Measurements from ENCODE around the gene SOBP.

SOBP gene

DNA sequence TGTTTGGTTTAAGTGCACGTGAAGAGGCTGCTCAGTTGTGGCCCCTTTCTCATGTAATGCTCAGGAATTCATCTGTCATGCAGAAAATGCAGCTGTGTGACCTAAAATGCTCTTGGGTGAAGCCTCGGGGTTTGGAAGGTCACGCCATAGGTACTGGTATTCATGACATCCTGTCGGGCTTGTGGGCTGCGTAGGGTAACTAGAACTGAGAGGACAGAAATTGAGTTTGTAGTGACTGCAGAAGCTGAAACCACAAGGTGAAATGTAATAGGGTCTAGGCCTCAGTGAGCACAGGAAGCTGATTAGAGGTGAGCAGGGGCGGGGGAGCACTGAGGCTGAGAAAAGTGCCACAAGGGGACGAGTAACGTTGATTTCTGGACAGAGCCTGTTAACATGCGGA is 128.8 kb downstream of the SOBP start:
- H3K4me3 ChIP-seq (replicated peaks; ENCODE audit: low read depth, low read length): no peak overlapping the region
- no peak for DNase-seq (ENCODE audit: low read depth)
- TF ChIP-seq, protein P1, sequence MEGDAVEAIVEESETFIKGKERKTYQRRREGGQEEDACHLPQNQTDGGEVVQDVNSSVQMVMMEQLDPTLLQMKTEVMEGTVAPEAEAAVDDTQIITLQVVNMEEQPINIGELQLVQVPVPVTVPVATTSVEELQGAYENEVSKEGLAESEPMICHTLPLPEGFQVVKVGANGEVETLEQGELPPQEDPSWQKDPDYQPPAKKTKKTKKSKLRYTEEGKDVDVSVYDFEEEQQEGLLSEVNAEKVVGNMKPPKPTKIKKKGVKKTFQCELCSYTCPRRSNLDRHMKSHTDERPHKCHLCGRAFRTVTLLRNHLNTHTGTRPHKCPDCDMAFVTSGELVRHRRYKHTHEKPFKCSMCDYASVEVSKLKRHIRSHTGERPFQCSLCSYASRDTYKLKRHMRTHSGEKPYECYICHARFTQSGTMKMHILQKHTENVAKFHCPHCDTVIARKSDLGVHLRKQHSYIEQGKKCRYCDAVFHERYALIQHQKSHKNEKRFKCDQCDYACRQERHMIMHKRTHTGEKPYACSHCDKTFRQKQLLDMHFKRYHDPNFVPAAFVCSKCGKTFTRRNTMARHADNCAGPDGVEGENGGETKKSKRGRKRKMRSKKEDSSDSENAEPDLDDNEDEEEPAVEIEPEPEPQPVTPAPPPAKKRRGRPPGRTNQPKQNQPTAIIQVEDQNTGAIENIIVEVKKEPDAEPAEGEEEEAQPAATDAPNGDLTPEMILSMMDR (IDR thresholded peaks at IDR 0.05; ENCODE audit: low read length, missing control alignments): no peak

- no peak overlapping the region for H3K4me3 ChIP-seq (replicated peaks; ENCODE audit: low read depth, low read length)
- TF ChIP-seq, protein P1 (IDR thresholded peaks at IDR 0.05; ENCODE audit: low read length, missing control alignments): no peak
- peak; percentile 28 for DNase-seq (ENCODE audit: low read depth)
These were observed 130.8 kb downstream of the SOBP start for GRCh38 chr6:107620732-107621131.

DNA sequence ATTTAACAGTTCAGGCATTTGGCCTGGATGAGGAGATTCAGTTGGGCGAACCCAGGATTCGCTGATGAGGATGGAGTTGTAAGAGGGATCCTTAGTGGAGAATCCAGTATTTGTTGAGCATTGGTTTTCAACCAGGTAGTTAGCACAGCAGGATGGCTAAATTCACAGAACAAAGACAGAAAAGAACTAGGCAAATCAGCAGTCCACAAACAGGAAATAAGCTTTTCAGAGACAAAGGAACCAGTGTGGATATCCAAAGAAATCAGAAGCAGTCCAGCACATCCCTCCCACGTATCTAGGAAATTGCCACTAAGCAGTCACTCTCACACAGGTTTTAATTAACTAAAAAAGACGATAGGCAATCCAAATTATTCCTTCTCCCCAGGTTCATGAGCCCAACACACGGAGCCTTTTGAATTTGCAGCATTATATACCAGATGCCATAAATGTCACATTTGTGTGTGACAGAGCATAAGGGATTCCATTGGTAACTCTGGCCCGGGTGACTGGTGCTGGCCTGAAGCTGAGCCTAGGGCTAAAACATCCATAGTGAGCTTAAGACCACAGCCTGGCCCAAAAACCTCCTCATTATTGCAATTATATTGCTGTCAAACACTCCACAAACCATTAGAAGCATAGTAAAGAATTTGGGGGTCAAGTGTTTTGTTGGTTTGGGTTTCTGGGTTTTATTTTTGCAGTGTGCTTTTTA is 131.5 kb downstream of the SOBP start:
- no peak overlapping the region for H3K4me3 ChIP-seq (replicated peaks; ENCODE audit: low read depth, low read length)
- TF ChIP-seq, protein P1 (IDR thresholded peaks at IDR 0.05; ENCODE audit: low read length, missing control alignments): no peak
- no peak for DNase-seq (ENCODE audit: low read depth)

- DNase-seq (ENCODE audit: low read depth): no peak
- TF ChIP-seq, protein P1 (IDR thresholded peaks at IDR 0.05; ENCODE audit: low read length, missing control alignments): no peak
- no peak overlapping the region for H3K4me3 ChIP-seq (replicated peaks; ENCODE audit: low read depth, low read length)
These were observed 132.4 kb downstream of the SOBP start for GRCh38 chr6:107622269-107622668.

- TF ChIP-seq, protein P1 (IDR thresholded peaks at IDR 0.05; ENCODE audit: low read length, missing control alignments): no peak
- no peak for DNase-seq (ENCODE audit: low read depth)
- no peak overlapping the region for H3K4me3 ChIP-seq (replicated peaks; ENCODE audit: low read depth, low read length)
These were observed 134.1 kb downstream of the SOBP start for GRCh38 chr6:107624050-107624449.

DNA sequence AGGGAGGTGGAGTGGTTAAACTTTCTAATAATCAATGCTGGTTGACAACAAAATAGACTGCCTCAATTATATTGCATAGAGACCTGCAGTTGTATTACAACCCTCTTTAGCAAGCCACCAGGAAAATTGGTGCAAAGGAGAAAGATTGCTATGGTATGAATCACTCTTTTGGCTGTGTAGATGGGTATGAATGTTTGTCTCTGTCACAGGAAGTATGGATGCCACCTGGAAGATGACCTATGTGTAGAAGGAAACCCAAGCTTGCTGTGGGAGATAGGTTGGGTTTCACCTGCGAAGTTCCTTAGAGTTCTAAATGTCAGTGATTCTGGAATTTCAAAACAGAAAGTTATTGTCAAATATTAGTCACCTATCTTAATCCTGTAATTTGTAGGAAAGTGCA is 134.6 kb downstream of the SOBP start:
- TF ChIP-seq, protein P1 (IDR thresholded peaks at IDR 0.05; ENCODE audit: low read length, missing control alignments): no peak
- no peak overlapping the region for H3K4me3 ChIP-seq (replicated peaks; ENCODE audit: low read depth, low read length)
- no peak for DNase-seq (ENCODE audit: low read depth)

DNA sequence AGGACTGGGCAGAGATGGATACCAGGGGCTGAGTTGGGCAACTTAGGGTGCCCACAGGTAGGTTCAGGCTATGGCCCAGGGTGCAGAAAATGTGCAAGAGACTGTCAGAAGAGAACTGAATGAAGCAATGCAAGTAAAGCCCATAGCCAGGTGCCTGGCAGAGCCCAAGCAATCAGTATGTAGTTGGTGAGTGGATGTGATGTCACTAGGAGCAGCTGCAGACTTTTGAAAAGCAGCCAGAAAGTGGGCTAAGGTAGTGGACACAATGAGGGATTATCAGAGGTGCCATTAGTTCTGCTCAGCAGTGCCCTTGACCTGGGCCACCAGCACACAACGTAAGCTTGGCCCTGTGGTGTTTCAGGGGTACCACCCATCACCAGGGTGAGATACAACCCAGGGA is 135.3 kb downstream of the SOBP start:
- no peak for DNase-seq (ENCODE audit: low read depth)
- no peak overlapping the region for H3K4me3 ChIP-seq (replicated peaks; ENCODE audit: low read depth, low read length)
- TF ChIP-seq, protein P1 (IDR thresholded peaks at IDR 0.05; ENCODE audit: low read length, missing control alignments): no peak

All from fibroblast of pulmonary artery (primary cell).